ENCODE measurements around the gene CCNB1IP1.

DNA sequence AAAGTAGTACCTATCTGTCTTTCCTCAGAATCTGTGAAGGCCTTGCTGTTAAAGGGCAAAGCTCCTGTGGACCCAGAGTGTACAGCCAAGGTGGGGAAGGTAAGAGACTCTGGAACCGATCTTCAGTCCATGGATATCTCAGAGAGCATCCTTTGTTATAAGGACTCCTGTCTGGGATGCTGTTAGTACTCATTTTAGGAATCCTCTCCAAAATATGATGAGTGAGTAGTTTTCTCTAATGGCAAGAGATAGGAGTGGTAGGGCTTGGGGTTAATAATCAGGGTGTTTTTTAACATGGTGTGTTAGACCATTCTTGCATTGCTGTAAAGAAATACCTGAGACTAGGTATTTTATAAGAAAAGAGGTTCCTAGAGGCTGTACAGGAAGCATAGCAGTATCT lies 12.3 kb upstream of the CCNB1IP1 start:
- TF ChIP-seq YY1 (IDR thresholded peaks at IDR 0.05; ENCODE audit: insufficient read depth, insufficient read length) (no peak), SUZ12 (IDR thresholded peaks at IDR 0.05; ENCODE audit: extremely low read depth, insufficient read depth, insufficient read length) (no peak), ZNF274 (IDR thresholded peaks at IDR 0.05; ENCODE audit: low read depth, low read length) (no peak)
